ENCODE data around the gene DHRSX.

The DHRSX gene

GRCh38 chrX:2317527-2318055 is 183.2 kb downstream of the DHRSX start:
- TF ChIP-seq EZH2phosphoT487 (conservative IDR thresholded peaks at IDR 0.05; ENCODE audit: low read length) (no peak), CTCF (IDR thresholded peaks at IDR 0.05; ENCODE audit: insufficient read depth, low read length, poor library complexity, severe bottlenecking) (no peak)
- Histone ChIP-seq H3K27me3 (ENCODE audit: low read length) (no peaks in the 10 kb centered on the region), H3K9ac (ENCODE audit: low read length) (no peak overlapping the region), H3K9me3 (ENCODE audit: insufficient read depth, low read length) (no peaks in the 10 kb centered on the region), H3K79me2 (ENCODE audit: insufficient read depth, low read length) (no peaks in the 10 kb centered on the region), H3F3A (ENCODE audit: insufficient read depth) (no peaks in the 10 kb centered on the region), H3K36me3 (ENCODE audit: low read length) (no peaks in the 10 kb centered on the region), H3K4me3 (ENCODE audit: insufficient read depth, low read length, poor library complexity, severe bottlenecking) (no peak overlapping the region), H3K9me2 (replicated peaks; ENCODE audit: insufficient read depth, low read length) (no peaks in the 10 kb centered on the region), H3K4me2 (ENCODE audit: low read depth, low read length, poor library complexity, severe bottlenecking) (no peak overlapping the region), H3K27ac (ENCODE audit: low read depth, low read length) (no peak overlapping the region), H4K20me1 (ENCODE audit: low read depth, low read length) (no peaks in the 10 kb centered on the region), H2AFZ (ENCODE audit: low read depth, low read length, severe bottlenecking) (no peak overlapping the region)

- Histone ChIP-seq H3F3A (ENCODE audit: insufficient read depth) (no peaks in the 10 kb centered on the region), H3K9ac (ENCODE audit: low read length) (no peak overlapping the region), H3K27me3 (ENCODE audit: low read length) (no peaks in the 10 kb centered on the region), H3K9me3 (ENCODE audit: insufficient read depth, low read length) (no peaks in the 10 kb centered on the region), H3K4me3 (ENCODE audit: insufficient read depth, low read length, poor library complexity, severe bottlenecking) (no peak overlapping the region), H3K36me3 (ENCODE audit: low read length) (no peaks in the 10 kb centered on the region), H2AFZ (ENCODE audit: low read depth, low read length, severe bottlenecking) (no peak overlapping the region), H4K20me1 (ENCODE audit: low read depth, low read length) (no peaks in the 10 kb centered on the region), H3K79me2 (ENCODE audit: insufficient read depth, low read length) (no peaks in the 10 kb centered on the region), H3K9me2 (replicated peaks; ENCODE audit: insufficient read depth, low read length) (no peaks in the 10 kb centered on the region), H3K4me2 (ENCODE audit: low read depth, low read length, poor library complexity, severe bottlenecking) (no peak overlapping the region), H3K27ac (ENCODE audit: low read depth, low read length) (no peak overlapping the region)
- TF ChIP-seq CTCF (IDR thresholded peaks at IDR 0.05; ENCODE audit: insufficient read depth, low read length, poor library complexity, severe bottlenecking) (no peak), EZH2phosphoT487 (conservative IDR thresholded peaks at IDR 0.05; ENCODE audit: low read length) (no peak)
Observed at GRCh38 chrX:2316534-2316933, 184.2 kb downstream of the DHRSX start.

- H3K9me2 ChIP-seq (replicated peaks; ENCODE audit: insufficient read depth, low read length), result no peaks in the 10 kb centered on the region
- no peak overlapping the region for H3K9ac ChIP-seq (ENCODE audit: low read length)
Observed at GRCh38 chrX:2315434-2315833, 185.3 kb downstream of the DHRSX start.

More at GRCh38 chrX:2315434-2315833, 185.3 kb downstream of the DHRSX start:
- no peaks in the 10 kb centered on the region for H3F3A ChIP-seq (ENCODE audit: insufficient read depth)
- no peak overlapping the region for H2AFZ ChIP-seq (ENCODE audit: low read depth, low read length, severe bottlenecking)
- H4K20me1 ChIP-seq (ENCODE audit: low read depth, low read length), result no peaks in the 10 kb centered on the region
- no peaks in the 10 kb centered on the region for H3K27me3 ChIP-seq (ENCODE audit: low read length)
- no peaks in the 10 kb centered on the region for H3K36me3 ChIP-seq (ENCODE audit: low read length)
- H3K9me3 ChIP-seq (ENCODE audit: insufficient read depth, low read length), result no peaks in the 10 kb centered on the region
- H3K4me2 ChIP-seq (ENCODE audit: low read depth, low read length, poor library complexity, severe bottlenecking), result no peak overlapping the region
- H3K27ac ChIP-seq (ENCODE audit: low read depth, low read length), result no peak overlapping the region
- no peaks in the 10 kb centered on the region for H3K79me2 ChIP-seq (ENCODE audit: insufficient read depth, low read length)
- no peak overlapping the region for H3K4me3 ChIP-seq (ENCODE audit: insufficient read depth, low read length, poor library complexity, severe bottlenecking)
- TF ChIP-seq CTCF (IDR thresholded peaks at IDR 0.05; ENCODE audit: insufficient read depth, low read length, poor library complexity, severe bottlenecking) (no peak), EZH2phosphoT487 (conservative IDR thresholded peaks at IDR 0.05; ENCODE audit: low read length) (no peak)

Measured in SU-DHL-6 (cell line).